OCI-M2 (cell line): ENCODE data around the gene ZAP70.

Experiments
- DNase-seq: peaks from one replicate; lab custom pipeline; 2025; ENCODE audit not compliant: unreplicated experiment; lab: John Stamatoyannopoulos, UW

Gene ZAP70

DNA sequence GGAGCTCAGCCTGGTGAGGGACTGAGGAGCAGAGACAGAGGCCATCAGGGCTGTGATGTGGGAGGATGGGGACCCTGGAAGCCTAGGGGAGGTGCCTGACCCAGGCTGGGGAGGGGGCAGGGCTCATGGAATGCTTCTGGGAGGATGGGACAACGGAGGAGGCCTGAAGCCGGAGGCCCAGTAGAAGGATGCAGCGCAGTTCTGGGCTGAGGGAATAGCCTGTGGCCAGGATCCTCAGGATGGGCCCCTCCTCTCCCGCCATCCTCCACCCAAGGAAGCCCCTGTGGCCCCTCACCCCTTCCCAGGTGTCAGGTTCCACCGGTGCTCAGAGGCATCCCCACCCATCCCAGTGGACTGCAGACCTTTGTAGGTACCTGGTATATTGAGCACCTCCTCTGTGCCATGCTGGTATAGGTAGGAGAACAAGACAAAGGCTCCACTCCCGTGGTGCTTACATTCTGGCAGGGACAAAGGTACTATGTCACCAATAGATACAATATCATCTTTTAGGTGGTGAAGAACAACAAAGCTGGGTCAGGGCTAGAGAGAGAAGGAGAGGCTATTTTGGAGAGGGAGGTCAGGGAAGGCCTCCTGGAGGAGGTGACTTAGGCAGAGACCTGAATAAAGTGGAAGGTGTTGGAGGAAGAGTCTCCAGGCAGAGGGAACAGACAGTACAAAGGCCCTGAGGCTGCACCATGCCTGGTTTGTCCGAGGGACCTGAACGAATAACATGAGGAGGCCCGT is 2.7 kb downstream of the ZAP70 start:
- no peak for DNase-seq

GRCh38 chr2:97716695-97717612 is 3.6 kb downstream of the ZAP70 start:
- DNase-seq: no peak

DNA sequence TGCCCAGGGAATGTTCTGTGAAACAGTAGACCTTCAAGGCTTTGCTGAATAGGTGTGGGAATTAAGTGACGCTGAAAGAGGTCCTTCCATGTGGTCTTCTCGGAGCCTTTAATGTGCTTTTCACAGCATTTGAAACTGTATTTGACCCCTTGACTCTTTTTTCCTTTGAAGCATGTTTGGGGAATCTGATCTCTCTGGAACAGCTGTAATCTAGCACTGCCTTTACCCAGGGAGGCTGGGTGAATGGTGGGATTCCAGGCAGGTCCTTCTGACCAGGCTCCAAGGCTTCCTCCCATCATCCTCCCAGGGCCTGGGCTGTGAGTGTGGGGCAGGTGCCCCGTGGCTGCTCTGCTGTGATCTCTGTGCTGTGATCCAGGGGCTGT is 4.2 kb downstream of the ZAP70 start:
- no peak for DNase-seq

GRCh38 chr2:97718051-97718882 is 4.9 kb downstream of the ZAP70 start:
- DNase-seq: no peak

DNA sequence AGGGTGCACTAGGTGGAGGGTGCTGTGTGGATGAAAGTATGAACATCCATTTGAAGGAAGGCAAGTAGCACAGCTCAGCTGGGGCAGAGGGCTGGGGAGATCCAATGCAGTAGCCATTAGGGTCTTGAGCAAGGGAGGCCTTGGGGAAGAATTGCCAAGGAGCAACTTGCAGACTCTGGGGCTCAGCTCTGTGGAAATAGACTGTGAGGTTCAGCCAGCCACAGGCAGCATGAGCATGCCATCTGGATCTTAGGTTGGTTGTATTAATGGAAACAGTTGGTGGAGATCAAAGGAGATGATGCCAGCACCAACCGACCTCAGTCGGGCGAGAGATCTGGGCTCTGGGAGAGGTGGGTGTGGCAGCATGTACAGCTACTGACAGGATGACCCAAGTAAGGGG is 5.6 kb downstream of the ZAP70 start:
- DNase-seq: no peak

DNA sequence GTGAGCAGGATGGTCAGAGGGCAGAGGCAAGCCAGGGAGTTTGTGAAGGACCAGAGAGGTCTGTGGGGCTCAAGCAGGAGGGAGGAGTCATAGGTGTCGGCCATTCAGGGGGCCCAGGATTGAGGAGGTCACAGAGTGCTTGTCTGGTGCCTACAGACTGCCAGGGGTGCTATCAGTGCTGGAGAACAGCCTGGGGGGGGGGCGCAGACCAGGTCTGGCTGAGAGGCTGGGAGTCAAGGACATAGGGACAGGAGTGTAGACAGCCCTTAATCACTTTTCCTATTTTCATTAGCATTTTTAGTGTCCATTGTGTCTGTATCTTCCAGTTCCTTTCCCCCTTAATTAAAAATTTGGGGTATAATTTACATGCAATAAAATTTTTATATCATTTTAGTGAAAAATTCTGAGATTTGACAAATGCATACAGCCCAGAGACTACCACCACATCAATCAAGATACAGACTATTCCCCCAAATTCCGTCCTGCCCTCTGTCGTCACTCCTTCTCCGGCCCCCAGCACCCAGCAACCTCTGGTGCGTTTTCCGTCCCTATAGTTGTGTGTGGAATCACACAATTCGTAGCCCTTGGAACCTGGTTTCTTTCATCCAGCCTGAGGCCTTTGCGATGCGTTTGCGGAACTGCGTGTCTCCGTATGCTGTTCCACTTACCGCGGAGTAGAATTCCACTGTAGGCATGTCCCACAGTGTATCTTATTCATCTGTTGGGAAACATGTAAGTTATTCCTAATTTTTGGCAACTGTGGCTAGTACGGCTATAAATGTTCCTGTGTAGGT is 6.2 kb downstream of the ZAP70 start:
- no peak for DNase-seq

GRCh38 chr2:97720746-97721145 is 7.4 kb downstream of the ZAP70 start:
- DNase-seq: no peak

GRCh38 chr2:97722227-97722626 is 8.9 kb downstream of the ZAP70 start:
- DNase-seq: no peak

GRCh38 chr2:97723156-97724072 is 10.0 kb downstream of the ZAP70 start:
- no peak for DNase-seq

GRCh38 chr2:97724073-97724410 is 10.7 kb downstream of the ZAP70 start:
- no peak for DNase-seq

DNA sequence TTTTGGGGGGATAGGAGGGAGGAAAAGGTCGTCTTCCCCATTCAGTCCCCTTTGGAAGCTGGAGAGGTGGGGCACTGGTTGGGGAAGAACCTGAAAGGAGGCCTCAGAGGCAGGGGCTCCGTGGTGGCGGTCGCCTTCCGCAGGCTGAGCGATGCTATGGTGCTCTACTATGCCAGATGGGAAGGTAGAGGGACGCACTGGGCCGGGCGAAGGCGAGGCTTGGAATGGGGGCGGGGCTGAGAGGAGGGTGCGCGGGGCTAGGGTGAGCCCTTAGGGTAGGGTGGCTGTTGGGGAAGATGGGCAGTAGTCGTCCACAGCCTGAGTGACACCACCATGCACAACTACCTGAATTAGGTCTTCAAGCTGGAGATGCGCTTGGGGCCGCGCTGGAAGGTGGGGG is 11.1 kb downstream of the ZAP70 start:
- no peak for DNase-seq

DNA sequence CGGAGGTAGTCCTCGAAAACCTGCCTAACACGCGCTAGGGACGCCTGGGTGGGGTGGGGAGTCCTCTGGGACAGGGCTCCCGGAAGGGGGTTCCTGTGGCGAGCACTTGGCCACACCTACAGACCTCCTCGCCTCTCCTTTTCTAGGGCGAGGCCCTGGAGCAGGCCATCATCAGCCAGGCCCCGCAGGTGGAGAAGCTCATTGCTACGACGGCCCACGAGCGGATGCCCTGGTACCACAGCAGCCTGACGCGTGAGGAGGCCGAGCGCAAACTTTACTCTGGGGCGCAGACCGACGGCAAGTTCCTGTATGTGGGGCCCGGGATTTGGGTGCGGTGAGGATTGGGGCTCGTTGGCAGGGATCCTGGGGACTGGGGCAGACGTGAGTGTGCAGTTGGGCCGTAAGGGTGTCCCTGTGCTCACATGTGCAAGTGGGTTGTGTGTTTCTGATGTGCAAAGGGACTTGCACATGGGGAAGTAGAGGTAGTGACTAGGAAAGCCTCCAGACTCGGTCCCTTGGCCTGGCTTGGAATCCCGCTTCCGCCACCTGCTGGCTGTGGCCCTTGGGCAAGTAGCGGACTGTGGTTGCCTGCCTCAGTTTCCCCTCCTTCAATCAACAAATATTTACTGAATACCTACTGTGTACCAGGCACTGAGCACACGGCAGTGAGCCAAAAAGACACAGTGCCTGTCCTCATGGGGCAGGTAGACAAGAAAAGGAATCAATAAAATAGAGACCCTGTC is 11.7 kb downstream of the ZAP70 start:
- DNase-seq: no peak

- DNase-seq: no peak
These were observed 13.1 kb downstream of the ZAP70 start for GRCh38 chr2:97726261-97727064.

GRCh38 chr2:97727296-97727695 is 13.9 kb downstream of the ZAP70 start:
- DNase-seq: no peak

DNA sequence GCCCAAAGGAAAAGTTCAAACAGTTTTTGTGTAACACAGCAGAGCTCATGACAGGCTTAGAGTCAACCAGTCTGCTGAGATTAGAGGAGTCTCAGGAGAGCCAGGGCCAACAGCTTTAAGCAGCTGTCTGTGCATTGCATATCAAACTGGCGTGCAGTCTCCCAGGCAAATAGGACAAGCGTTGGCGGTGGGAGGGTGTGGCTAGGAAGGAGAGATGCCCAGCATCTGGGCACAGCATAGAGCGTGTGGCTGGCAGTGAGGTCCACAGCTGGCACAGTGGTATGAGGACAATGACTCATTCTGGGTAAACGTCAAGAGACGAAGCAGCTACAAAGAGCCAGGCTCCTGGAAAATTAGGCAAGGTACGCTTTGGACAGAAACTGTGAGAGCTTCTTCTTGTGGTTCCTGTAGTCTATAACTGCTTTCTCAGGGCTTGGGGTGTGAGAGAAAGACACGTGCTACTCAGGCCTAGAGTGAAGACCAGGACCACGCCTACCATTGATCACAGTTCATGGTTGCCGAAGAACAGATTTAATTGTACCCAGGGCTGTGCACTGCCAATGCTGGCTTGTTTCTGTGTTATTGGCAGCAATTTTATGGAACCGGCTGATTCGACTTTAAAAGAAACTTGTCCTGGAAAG is 14.8 kb downstream of the ZAP70 start:
- no peak for DNase-seq

- DNase-seq: no peak
These were observed 16.9 kb downstream of the ZAP70 start for GRCh38 chr2:97730245-97730644.

DNA sequence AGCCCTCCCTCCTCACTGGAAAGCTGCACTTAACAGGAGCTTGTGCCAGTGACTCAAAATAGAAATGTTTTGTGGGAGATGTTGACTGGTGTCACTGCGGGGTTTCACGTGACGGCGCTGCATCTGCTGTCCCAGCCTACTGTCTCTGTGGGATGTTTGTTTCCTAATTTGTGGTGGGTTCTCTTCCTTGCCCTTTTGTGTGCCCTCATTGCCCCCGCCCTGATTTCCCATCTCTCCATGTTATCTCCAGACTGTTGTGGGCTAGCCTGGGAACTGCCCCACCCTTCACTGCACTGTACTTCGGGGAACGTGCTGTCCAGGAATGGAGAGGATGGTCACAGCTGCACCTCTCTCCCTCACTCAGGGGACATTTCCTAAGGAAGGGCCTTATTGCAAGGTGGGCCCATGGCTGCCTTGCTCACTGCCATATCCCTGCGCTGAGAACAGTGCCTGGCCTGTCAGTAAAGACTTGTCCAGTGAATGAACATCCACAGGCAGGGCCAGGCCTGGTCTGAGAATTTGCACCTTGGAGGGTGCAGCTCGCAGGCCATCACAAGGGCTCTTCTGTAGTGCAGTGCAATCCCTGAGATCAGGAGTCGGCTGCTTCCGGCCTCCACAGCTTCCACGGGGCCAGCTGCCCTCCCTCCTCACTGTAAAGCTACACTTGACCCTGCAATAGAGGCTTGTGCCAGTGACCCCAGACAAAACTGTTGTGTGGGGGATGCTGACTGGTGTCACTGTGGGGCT is 18.1 kb downstream of the ZAP70 start:
- no peak for DNase-seq
